HEK293 (cell line): Measurements from ENCODE around the gene TSC22D3.

ENCODE experiments used
- CTCF ChIP-seq: fragments of 450-650 bp; formaldehyde crosslinking; IDR thresholded peaks from 2 replicates; pipeline ENCODE4 v1.5.1; 2016; ENCODE audit warnings: missing biosample characterization, missing genetic modification characterization
- PRDM10 ChIP-seq: fragments of 450-650 bp; formaldehyde crosslinking; IDR thresholded peaks from 2 replicates; pipeline ENCODE4 v1.5.1; 2016; ENCODE audit warnings: missing biosample characterization, missing genetic modification characterization
- REST ChIP-seq: fragments of 450-650 bp; formaldehyde crosslinking; IDR thresholded peaks from 2 replicates; pipeline ENCODE4 v1.5.1; 2016; ENCODE audit warnings: missing biosample characterization, missing genetic modification characterization
- ZNF114 ChIP-seq: fragments of 450-650 bp; formaldehyde crosslinking; IDR thresholded peaks from 2 replicates; pipeline ENCODE4 v1.5.0; 2017; ENCODE audit warnings: missing biosample characterization, missing genetic modification characterization
- ZNF274 ChIP-seq, 2 experiments: fragments of 200-500 bp in 1 of 2; fragments of 450-650 bp in 1 of 2; sonication (Bioruptor generic) in 1 of 2; formaldehyde crosslinking in 1 of 2; IDR thresholded peaks; 2 replicates each; pipeline versions ENCODE4 v1.5.1 to v1.6.1; 2014 to 2016; ENCODE audit warnings: borderline replicate concordance in 1 of 2, inconsistent platforms in 1 of 2, low read length in 1 of 2, missing biosample characterization in 1 of 2, missing genetic modification characterization in 1 of 2
- ZNF335 ChIP-seq: fragments of 450-650 bp; formaldehyde crosslinking; conservative IDR thresholded peaks from 2 replicates; pipeline ENCODE4 v1.5.1; 2016; ENCODE audit warnings: missing biosample characterization, missing genetic modification characterization
- ZNF354C ChIP-seq: fragments of 450-650 bp; formaldehyde crosslinking; IDR thresholded peaks from 2 replicates; pipeline ENCODE4 v1.5.1; 2016; ENCODE audit warnings: missing biosample characterization, missing genetic modification characterization, low read depth, borderline replicate concordance
- ZNF658 ChIP-seq: fragments of 450-650 bp; formaldehyde crosslinking; IDR thresholded peaks from 2 replicates; pipeline ENCODE4; 2016; ENCODE audit warnings: missing biosample characterization, missing genetic modification characterization

- TF ChIP-seq CTCF (no peak), ZNF658 (no peak), ZNF274 (IDR thresholded peaks at IDR 0.05; ENCODE audit: low read length) (no peak), ZNF274 (tag by site-specific recombination; IDR thresholded peaks at IDR 0.05; ENCODE audit: borderline replicate concordance) (no peak), PRDM10 (tag by site-specific recombination) (no peak), ZNF114 (tag by site-specific recombination) (no peak), ZNF335 (no peak), REST (no peak), ZNF354C (no peak)
These were observed 10.6 kb downstream of the TSC22D3 start for GRCh38 chrX:107764845-107765608.
